Spleen (tissue), 7 donors: Measurements from ENCODE around the gene NFYC.

ENCODE experiments used
- CTCF ChIP-seq, 11 experiments: fragments of 200-600 bp in 7 of 11; fragments of 450-650 bp in 4 of 11; sonication (generic) in 4 of 11; IDR thresholded peaks in 8 of 11; conservative IDR thresholded peaks in 3 of 11; 1 replicate in 7 of 11; 2 replicates in 4 of 11; pipeline versions ENCODE4 v1.4.0 to v1.8.0; 2016 to 2021; ENCODE audit warnings: antibody characterized with exemption in 11 of 11, inconsistent platforms in 4 of 11, mild to moderate bottlenecking in 1 of 11
- POLR2A ChIP-seq, 3 donors: fragments of 450-650 bp; IDR thresholded peaks; one replicate each; pipeline ENCODE4 v1.5.1; 2017; ENCODE audit warnings: antibody characterized with exemption in 3 of 3, mild to moderate bottlenecking in 1 of 3
- POLR2AphosphoS5 ChIP-seq, 3 donors: sonication (generic); formaldehyde crosslinking; IDR thresholded peaks; one replicate each; pipeline ENCODE4 v1.5.1; 2017; ENCODE audit warnings: antibody characterized with exemption in 3 of 3
- donor health status: DM: no; HTN: no; CAD: no; lungs with moderate emphysema.
- donor health status: DM: no; HTN: no; CAD: no.
- donor health status: DM: no; HTN: no; CAD: no.

DNA sequence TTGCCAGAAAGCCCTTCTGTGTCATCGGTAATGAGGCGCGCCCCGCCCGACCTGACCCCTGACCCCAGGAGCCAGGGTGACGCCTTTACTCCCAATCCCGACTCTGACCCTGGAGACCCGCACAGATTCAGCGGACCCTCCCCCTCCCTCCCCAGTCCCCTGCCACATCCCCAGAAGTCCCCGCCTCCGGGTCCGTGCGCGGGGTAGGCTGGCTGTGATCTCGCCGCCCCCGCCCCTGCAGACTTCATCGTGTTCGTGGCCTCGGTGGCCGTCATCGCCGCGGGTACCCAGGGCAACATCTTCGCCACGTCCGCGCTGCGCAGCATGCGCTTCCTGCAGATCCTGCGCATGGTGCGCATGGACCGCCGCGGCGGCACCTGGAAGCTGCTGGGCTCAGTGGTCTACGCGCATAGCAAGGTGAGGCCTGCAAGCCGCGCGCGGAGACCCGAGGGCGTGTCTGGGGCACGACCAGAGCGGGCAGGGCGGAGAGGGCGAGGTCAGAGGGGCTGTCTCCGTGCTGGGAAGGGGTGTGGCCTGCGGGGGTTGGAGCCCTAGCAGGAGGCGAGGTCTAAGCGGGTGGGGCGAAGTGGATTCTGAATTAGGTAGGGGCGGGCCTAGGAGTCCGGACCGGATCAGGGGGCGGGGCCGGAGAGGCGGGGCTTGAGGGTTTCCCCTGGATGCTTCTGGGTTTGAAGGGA is 126.9 kb downstream of the NFYC start:
- TF ChIP-seq POLR2A (IDR thresholded peaks at IDR 0.05) = no peak
- TF ChIP-seq CTCF (IDR thresholded peaks at IDR 0.05 in 8 of 11, conservative IDR thresholded peaks at IDR 0.05 in 3 of 11) = no peak
- TF ChIP-seq POLR2AphosphoS5 (IDR thresholded peaks at IDR 0.05) = peak; percentile 69 to 86 (median 76)
